T1000 (cell line): ENCODE results near the gene PRM1.
A peak's percentile ranks its signal among the peaks of the same experiment; 100 is the strongest.

Source experiments
- DNase-seq: peaks from one replicate; lab custom pipeline; 2025; ENCODE audit warnings: mixed read lengths; lab: John Stamatoyannopoulos, UW

Gene PRM1

DNA sequence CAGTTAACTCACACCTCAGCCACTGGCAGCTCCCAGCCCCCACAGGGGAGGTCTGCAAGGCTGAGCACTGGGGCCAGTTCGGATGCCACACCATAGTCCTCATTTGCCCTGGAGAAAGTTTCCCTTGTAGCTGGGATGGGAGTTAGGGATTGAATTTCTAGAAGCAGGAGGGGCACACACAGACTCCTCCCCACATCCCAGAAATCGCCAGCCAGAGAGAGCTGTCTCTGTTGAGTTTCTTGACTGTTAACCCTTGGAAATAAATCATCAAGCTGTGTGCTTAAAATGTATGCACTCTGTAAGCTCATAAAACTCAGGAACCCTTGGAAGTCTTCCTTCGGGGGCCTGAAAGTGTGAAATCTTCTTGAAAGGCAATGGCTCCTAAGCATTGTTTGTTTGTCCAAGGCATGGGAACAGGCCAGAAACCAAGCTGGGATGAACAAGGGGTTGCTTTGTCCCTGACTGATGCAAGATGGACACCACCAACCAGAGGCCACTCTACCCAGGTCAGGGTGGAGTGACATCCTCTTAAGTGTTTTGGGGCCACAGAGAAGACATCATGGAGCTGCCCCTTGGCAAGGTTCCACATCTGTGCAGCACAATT is 7.3 kb downstream of the PRM1 start:
- no peak for DNase-seq

DNA sequence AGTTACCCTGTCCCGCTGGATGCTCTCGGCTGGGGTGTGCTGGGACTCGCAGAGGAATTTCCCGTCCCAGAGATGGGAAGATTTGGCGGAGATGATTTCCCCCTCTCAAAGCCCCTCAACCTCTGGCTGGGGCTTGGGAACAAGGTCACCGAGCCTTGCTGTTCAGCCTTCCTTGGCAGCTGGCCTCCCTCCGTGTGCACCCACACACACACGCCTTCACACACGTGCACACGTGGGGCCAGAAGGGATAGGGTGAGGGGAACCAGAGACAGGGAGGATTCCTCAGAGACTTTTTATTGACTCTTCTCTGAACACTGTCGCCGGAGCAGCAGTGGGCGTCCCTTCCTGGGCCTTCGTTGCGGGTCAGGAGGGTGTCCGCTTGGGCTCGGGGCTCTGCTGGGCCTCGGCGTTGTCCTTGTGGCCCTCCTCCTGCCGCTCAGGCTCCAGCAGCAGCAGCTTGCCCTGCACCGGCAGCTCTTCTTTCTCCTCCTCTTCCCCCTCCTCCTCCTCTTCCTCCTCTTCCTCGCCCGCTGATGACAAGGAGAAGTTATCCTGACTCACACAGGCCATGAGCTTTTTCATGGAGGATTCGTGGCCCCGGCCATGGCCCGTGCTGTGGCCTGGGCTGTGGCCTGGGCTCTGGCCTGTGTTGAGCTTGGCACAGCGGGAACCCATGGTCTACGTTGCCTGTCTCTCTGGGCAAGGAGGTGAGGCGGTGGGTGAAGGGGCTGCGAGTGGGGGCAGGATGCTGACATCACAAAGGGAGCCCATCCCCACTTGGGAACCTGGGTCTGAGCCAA is 8.0 kb downstream of the PRM1 start, which contains the start of gene PRM3:
TSS of gene PRM3 (minus strand) at position 709 of the 800 bp plus-strand sequence. CDS start at position 675, 34 bp downstream.
- no peak for DNase-seq

DNA sequence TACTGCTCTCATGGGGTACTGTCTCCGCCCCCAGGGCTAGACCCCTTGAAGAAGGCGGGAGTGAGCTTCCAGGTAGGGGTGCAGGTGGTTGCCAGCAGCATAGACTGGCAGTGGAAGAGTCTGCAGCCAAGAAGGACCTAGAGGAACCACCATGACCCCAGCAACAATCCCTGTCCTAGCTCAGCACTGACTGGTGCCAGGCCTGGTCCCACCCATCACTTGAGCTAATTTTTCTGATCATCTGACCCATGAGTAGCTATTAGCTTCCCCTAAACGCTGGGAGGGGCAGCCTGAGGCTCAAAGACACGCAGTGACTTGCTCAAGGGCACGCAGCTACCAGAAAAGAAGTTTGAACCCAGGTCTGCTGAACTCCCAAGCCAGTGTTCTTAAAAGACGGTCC is 8.6 kb downstream of the PRM1 start:
- DNase-seq, result no peak

DNA sequence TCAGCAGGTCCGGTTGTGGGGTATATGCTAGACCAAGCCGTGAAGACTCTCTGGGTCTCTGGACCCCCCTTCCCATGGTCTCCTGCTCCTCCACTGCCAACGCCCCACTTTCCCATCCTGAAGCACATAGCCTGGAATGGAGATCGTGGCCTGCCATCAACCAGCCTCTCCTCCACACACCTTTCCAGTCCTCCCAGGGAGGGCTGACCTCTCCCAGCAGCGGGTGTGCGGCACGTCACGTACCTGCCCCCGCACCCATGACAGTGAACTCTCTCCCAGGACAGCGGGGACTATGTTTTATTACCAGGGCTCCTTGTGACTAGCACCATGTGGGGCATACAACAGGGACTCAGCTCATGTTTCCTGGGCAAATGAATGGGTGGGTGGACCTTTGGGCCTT is 9.5 kb downstream of the PRM1 start:
- DNase-seq, result no peak

DNA sequence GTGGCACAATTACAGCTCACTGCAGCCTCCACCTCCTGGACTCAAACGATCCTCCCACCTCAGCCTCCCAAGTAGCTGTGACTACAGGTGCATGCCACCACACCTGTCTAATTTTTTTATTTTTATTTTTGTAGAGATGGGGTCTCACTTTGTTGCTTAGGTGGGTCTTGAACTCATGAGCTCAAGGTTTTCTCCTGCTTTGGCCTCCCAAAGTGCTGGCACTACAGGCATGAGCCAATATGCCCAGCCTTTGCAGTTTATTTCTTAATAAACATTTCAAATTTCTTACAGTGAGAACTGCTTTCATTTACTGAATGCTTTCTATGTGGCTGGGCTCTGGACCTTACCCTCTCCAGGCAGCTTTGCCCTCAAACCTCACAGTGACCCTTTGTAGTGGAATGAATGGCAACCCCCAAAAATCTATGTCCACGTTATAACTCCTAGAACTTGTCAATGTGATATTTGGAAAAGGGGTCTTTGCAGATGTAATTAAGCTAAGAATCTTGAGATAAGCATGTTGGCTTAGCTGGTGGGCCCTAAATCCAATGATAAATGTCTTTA is 10.4 kb downstream of the PRM1 start:
- no peak for DNase-seq

DNA sequence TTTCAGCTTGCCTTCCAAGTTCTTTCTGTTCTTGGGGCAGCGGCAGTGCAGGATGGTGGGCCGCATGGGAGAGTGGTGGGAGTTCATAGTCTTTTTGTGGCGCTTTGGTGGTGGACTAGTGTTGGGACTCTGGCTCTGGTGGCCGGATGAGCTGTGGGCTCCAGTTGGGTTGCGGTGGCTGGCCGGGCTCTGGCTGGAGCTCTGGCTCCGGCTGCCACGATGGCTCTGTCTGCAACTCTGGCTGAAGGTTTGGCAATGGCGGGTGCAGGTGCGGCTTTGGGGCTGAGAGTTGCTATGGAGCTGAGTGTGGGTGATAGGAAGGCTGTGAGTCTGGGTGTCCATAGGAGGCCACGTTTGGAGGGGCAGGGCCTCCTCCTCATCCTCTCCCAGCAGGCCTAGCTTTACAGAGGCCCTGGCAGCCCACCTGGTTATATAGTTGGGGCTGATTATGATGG is 12.2 kb downstream of the PRM1 start, which contains the start of gene TNP2:
TSS of gene TNP2 (minus strand) at position 405 of the 455 bp plus-strand sequence. CDS start at position 342, 63 bp downstream.
- DNase-seq, result no peak

DNA sequence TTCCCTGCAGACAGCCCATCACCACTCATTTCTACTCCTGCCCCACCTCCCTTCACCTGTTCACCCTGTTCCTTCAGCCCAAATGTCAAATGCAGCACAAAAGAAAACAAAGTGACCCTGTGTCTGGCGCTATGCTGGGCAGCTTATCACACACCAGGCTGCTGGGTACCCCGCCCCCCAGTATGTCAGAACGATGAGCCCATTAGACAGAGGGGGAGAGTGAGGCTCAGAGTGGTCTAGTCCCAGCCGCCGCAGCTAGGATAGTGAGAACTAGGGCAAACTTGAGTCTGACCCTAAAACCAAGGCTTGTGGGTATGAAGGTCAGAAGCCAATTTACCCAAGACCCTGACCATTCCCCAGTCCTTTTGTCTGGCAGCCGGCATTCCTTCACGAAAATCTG is 16.0 kb downstream of the PRM1 start:
- no peak for DNase-seq

DNA sequence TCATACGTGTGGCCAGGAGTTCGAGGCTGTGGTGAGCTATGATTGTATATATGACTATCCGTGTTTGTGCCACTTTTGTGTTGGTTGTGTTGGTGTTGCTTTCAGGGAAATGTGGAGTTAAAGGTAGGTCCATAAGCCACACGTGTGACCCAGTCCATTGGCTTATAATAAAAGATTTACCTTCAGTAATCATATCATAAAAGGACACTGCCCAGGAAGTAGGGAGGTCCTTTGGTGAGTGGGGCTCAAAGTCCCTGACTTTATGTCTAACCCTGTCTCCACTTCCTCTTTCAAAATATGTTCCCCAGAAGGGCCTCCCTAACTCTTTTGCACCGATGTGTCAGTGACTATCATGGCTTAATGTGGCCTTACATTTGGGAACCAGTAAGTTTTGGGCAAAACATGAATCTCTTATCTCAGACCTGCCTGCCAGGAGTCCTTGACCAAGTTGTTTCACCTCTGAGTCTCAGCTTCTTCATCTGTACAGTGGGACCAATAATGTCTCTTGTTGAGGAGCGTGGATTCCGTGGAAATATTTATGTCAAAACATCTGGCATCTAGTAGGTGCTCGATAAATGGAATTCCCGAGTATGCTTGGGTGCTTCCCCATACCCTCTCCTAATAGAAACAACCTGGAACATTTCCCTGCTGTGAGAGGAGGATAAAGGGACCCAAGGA is 16.8 kb downstream of the PRM1 start:
- no peak for DNase-seq

DNA sequence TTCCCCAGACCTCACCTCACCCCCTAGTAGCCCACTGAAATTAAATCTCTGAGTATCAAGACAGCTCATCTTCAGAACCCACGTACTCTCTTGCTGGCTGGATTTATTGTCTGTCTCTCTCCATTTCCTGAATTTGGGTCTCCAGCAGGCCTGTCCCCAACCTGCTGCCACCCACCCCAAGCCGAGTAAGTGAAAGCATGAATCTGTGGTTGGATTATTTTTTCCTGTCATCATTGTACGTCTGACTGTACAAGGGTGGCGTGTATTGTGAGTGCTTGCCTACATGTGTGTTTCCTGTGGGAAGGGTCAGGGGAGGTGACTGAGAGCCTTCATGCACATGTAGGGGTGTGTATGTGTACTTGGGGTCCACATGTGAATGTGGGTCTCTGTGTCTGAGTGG is 17.4 kb downstream of the PRM1 start:
- DNase-seq, result no peak

DNA sequence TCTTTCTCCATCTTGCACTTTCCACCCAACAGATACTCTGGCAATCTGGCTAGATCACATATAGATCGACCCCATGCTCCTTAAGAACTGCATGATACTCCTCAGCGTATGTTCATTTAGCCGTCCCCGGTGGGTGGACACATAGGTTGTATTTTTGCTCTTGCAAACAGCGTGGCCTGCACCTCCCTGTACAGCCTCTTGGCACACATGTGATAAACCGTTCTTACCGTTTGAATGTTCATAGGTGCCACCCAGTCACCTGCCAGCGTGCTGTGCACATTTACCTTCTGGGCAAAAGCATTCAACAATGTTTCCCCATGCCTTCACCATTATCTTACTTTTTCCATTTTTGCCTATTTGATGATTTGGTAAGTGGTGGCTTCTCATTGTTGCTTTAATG is 18.2 kb downstream of the PRM1 start:
- DNase-seq, result no peak

DNA sequence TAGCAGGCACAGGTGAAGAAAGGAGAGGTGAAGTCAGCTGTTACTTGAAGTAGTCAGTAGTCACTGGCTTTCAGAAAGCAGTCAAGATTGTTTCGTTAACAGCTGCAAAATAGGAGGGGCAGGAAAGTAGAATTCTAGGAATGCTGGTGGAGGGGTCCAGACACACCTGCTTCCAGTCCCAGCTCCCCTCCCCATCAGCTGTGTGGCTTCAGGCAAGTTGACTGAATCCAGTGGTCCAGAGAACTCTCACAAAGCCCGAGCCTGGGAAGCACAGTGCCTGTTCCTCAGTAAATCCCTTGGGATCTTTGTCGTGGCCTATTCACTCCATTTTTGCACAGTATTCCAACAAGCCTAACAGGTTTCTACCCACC is 20.5 kb downstream of the PRM1 start:
- DNase-seq, result no peak

DNA sequence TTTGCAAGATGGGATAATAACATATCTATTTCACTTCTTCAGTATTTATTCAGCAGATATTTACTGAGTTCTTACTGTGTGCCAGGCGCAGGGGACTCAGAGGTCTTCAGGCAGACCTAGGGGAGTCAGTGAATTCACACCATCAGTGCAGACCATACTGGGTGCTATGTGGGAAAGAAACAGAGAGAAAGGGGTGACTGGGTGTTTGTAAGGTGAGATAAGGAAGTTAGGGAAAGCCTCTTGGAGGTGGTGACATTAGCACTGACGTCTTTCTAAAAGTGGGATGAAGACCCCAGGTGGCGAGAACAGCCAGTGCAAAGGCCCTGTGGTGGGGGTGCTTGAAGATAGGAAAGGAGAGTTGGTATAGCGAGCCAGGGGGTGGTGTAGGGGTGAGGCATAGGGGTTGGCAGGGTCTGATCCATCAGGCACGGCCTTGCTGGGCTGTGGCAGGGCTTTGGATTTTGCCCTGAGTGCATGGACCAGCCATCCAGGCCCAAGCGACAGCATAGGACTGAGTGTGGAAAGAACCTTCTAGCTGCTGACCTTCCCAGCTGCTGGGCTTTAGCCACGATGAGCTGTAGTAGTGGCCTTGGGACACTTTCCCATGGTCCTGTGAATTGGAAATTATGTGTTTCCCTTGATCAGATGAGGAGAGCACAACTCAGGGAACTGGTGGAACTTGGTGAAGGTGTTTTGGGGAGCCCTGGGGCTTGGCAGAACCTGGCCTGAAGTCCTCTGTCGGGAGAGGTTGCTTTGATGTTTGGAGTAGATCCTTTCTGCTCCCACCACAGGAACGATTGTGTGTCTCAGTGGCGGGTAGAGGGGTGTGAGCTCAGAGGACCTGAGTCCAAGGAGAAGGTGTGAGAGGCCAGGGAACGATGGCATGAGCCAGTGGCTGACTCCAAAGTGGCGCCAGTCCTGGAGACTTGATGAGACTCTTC is 21.2 kb downstream of the PRM1 start:
- no peak for DNase-seq

DNA sequence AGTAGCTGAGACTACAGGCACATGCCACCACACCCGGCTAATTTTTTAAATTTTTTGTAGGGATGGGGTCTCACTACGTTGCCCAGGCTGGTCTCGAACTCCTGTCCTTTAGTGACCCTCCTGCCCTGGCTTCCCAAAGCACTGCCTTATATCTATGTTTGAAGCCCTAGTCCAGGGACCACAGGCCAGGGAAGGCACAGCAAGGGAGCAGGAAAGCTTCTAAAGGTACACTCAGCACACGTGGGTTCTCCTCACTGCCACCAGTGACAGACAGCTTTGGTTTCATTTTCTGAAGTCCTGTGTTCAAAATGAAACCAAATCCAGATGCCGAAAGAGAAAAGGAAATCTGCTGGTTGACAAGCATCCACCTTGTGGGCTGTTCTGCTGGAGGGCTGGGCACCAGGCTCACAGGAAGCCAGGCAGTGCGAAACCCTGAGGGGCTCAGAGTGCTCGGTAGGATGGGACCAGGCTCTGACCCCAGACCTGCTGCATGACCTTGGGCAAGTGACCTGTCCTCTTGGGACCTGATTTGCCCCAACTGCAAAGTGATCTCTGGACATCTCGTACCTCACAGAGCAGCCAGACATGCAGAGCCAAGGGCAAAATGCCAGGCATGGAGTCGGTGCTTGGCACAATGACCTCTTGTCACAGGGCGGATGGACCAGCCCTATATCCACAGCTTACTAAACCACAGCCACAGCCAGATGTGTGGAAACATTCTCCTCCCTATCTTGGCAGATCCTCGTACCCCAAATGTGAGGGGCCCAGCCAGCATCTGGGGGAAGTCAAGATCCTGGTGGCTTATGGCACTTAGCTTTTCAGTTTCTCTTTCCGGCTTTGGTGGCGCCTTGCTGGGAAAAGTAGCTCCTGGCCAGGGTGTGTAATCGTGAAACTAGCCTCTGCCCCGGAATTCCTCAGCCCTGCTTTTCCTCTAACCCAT is 22.3 kb downstream of the PRM1 start:
- DNase-seq, result no peak

DNA sequence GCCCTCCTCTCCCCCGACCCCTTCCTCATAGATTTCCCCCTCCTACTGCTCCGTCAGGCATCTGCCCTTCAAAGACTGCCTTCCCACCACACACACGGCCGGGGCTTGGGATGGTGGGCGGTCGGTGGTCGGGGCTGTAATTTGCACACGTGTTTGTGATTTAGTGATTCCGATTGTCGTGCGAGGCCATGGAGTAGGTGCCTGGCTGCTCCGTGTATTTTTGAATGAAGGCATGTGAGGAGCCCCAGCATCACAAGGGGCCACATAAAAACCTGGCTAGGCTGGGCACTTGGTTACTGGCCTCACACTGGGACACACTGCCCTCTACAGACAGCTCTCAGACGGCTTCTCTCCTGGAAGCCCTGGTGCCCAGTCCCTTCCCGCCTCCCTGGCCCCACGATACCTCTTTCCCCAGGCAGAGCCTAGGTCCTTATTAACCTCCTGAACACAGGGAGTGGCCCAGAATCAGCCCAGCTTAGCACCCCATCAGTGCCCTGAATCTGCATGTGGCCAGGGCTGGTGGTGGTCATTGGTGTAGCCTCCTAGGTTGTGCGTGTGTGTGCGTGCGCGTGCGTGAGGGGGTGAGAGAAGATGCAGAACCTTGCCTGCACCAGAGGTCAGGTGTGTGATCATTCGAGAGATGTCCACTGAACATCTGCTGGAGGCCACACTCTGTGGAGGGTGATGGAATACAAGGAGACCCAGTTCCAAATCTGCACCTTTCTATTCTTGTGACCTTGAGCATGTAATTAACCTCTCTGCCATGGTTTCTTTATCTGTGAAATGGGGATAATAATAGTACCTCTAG is 23.8 kb downstream of the PRM1 start:
- peak; percentile 52 for DNase-seq

DNA sequence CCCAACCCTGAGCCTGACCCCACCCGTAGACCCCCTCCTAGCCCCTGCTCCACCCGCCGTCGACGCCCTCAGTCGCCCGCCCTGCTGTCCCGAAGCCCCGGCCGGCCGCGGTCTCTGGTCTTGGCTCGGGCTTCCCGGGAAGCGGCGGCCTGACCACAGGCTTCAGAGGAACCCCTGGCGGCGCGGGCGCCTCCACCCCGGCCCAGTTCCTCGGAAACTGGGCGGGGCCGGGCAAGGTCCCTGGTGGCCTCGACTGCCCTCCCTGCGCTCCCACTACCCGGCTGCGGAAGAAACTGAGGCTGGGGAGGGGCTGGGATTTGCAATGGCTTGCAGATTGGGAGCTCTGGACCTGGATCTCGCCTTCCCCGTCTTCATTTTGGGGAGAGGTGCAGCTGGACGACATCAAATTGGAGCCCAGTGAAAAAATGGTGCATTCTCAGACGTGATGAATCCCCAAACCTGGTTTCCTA is 24.4 kb downstream of the PRM1 start:
- DNase-seq, result no peak

DNA sequence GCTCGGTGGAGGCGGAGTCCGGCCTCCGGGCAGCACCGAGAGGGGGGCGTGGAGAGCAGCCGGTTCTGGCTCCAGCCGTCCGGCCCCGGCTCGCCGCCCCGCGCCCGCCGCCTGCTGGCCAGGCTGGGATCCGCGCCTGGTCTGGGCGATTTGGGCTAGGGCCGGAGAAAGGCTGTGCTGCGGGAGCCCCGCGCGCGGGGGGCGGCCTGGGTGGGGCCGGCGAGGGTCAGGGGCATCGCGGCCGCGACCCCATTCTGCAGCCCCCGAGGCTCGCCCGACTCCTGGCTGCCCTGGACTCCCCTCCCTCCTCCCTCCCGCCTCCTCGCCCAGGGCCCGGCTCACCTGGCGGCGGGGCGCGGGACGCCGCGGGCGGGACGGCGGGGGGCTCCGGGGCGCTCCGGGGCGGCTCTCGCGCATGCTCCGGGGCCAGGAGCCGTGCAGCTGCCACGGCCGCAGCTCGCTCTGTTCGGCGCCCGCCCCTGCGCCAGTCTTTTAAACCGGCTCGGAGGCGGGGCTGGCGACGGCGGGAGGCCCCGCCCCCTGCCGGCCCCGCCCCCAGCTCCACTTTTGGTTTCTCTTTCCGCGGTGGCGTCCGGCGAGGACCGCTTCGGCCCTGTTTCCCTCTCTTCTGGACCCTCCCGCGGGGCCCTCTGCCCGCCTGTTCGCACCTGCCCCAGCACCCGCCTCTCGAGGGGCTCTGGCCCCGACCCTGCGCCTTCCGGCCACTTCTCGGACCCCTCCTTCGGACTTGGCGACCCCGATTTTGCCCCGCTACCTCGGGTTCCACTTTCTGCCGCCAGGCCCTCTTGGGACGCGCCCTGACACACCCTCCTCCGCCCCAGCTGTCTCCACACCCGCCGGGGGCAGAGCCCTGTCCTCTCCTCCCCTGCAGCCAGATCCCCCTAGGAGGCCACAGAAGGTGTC is 25.1 kb downstream of the PRM1 start, which contains the start of gene SOCS1:
TSS of gene SOCS1 (minus strand) at position 468 of the 924 bp plus-strand sequence. CDS start 726 bp downstream, outside the sequence.
- DNase-seq, result peak; percentile 98

DNA sequence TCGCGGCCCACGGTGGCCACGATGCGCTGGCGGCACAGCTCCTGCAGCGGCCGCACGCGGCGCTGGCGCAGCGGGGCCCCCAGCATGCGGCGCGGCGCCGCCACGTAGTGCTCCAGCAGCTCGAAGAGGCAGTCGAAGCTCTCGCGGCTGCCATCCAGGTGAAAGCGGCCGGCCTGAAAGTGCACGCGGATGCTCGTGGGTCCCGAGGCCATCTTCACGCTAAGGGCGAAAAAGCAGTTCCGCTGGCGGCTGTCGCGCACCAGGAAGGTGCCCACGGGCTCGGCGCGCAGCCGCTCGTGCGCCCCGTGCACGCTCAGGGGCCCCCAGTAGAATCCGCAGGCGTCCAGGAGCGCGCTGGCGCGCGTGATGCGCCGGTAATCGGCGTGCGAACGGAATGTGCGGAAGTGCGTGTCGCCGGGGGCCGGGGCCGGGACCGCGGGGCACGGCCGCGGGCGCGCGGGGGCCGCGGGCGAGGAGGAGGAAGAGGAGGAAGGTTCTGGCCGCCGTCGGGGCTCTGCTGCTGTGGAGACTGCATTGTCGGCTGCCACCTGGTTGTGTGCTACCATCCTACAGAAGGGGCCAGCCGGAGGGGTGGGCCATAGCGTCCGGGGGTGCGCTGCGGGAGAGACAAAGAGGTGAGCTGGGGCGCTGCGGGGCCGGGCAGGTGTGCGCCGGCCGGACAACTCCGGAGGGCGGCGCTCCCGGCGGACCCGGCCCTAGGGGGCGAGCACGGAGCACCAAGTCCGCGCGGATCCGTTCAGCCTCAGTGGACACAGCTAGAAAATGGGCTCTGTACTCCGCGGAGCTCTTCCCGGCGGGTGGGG is 26.0 kb downstream of the PRM1 start:
- peak; percentile 19 for DNase-seq
